ENCODE results near the gene TTC21B. TPM values are rescaled to one million over a fixed set of nuclear protein-coding genes. Genes with fewer than 3 reads are reported as not detected.
A peak's percentile ranks its signal among the peaks of the same experiment; 100 is the strongest.

The TTC21B gene
- total and polyA plus RNA-seq, 10 of the 15 experiments (the other 5 are each of a cell fraction or from before 2014, with no cell fraction given): 2.7 to 22.4 (median 11.3) TPM

DNA sequence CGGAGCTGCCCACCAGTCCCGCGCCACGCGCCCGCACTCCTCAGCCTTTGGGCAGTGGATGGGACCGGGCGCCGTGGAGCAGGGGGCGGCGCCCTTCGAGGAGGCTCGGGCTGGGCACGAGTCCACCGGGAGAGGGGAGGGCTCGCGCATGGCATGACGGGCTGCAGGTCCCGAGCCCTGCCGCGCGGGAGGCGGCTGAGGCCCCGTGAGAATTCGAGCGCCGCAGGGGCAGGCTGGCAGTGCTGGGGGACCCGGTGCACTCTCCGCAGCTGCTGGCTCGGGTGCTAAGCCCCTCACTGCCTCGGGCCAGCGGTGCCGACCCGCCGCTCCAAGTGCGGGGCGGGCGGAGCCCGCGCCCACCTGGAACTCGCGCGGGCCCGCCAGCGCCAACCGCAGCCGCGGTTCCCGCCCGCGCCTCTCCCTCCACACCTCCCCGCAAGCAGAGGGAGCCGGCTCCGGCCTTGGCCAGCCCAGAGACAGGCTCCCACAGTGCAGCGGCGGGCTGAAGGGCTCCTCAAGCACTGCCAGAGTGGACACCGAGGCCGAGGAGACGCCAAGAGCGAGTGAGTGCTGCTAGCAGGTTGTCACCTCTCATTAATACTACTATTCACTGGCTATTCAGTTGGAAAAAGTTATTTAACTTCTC, 3.6 kb upstream of the TTC21B start (continued):
- TF ChIP-seq ZBTB33 (IDR thresholded peaks at IDR 0.05): no peak
- TF ChIP-seq MTA3 (IDR thresholded peaks at IDR 0.05; ENCODE audit: borderline replicate concordance, low read length): no peak
- TF ChIP-seq NR2C2 (IDR thresholded peaks at IDR 0.05; ENCODE audit: borderline replicate concordance, control insufficient read depth, insufficient read length, low read depth): no peak
- TF ChIP-seq ZZZ3 (IDR thresholded peaks at IDR 0.05; ENCODE audit: control insufficient read depth, insufficient read length, low read depth): no peak
- no peak for TF ChIP-seq KLF5 (IDR thresholded peaks at IDR 0.05; ENCODE audit: partially characterized antibody)

DNA sequence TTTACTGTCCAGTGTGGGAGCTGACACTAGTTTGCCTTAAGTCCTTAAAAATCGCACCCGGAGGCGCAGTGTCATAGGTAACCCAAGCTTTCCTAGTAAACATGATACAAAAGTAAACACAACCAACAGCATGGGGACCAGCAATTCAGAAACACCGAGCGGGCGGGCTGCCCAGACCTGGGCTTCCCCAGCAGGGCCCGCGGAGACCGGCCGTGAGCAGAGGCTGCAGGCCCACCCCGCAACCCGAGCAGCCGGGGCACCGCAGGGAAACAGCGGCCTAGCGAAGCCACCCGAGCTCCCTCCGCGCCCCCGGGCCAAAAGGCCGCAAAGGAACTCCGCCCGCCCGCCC, 296 bp downstream of the TTC21B start:
- RAD21 ChIA-PET (ENCODE audit: unreplicated experiment): interaction anchor here (0.7 to 1.8 kb wide), 6 partner anchors 8 to 503 kb away, joined by 3 to 8 read pairs (median 3); no protein-coding TSS in a partner anchor
- in situ Hi-C loops (cut with MboI) (no loop called here), intact Hi-C loops (cut with micrococcal nuclease; ENCODE audit: unreplicated experiment) (loop anchor here (5.0 kb wide), 1 partner anchor 76 kb away; no protein-coding TSS in a partner anchor)
- no peaks in the 10 kb centered on the region for H4K20me1 ChIP-seq (ENCODE audit: control insufficient read depth, insufficient read depth)
- peak overlapping the region; percentile 79 for H3K4me2 ChIP-seq (ENCODE audit: control insufficient read depth, insufficient read depth)
- SMC1A ChIA-PET (ENCODE audit: uncharacterized antibody, unreplicated experiment): interaction anchor here (0.6 to 2.5 kb wide), 9 partner anchors 8 to 175 kb away, joined by 3 to 8 read pairs (median 3); no protein-coding TSS in a partner anchor
- ATAC-seq: peak; percentile 73
- no peak for FAIRE-seq
- H3K4me3 ChIP-seq: peak overlapping the region; percentile 81
- DNase-seq (ENCODE audit: low read depth, low spot score): no peak
- peak overlapping the region; percentile 99 for H2AFZ ChIP-seq (ENCODE audit: control insufficient read depth, low read depth, low read length)
- no peaks in the 10 kb centered on the region; the same call in 1 of the 2 replicates for H3K4me1 ChIP-seq (ENCODE audit: control insufficient read depth, insufficient read depth, low read length)
- no peaks in the 10 kb centered on the region for H3K27me3 ChIP-seq (replicated peaks in 1 of 2; ENCODE audit: control insufficient read depth in 2 of 2, insufficient read depth in 2 of 2, low read length in 1 of 2)
- H3K36me3 ChIP-seq (ENCODE audit: control insufficient read depth in 2 of 2, insufficient read depth in 2 of 2, low read length in 1 of 2): no peaks in the 10 kb centered on the region
- H3K79me2 ChIP-seq (ENCODE audit: control insufficient read depth, insufficient read depth, low read length): peaks cover 21% of the 10 kb centered on the region
- H3K9ac ChIP-seq (ENCODE audit: control insufficient read depth, insufficient read depth, low read length): peak overlapping the region; percentile 82
- peak overlapping the region; percentile 78 for H3K27ac ChIP-seq (ENCODE audit: control insufficient read depth, insufficient read depth)
- 0% methylated on average over 22 of the region's 24 CpGs for WGBS (ENCODE audit: insufficient coverage, insufficient replicate concordance, low lambda C conversion rate, missing lambda C conversion rate)
- BruUV-seq (replicated peaks): TSS peak; percentile 64
- POLR2A ChIA-PET: interaction anchor here (0.6 to 1.6 kb wide), 5 partner anchors 10 to 535 kb away, joined by 3 to 4 read pairs (median 4); no protein-coding TSS in a partner anchor
- CTCF ChIA-PET: interaction anchor here (0.6 to 3.9 kb wide), 9 partner anchors 8 to 814 kb away, joined by 3 to 17 read pairs (median 4); partner anchors contain the start of gene SCN1A
- no peaks in the 10 kb centered on the region for H3K9me3 ChIP-seq (replicated peaks; ENCODE audit: control insufficient read depth, insufficient read depth, low read length)
- TF ChIP-seq MTA2 (IDR thresholded peaks at IDR 0.05; ENCODE audit: low read depth): no peak
- TF ChIP-seq FOXK2 (IDR thresholded peaks at IDR 0.05): peak; percentile 35; the same call in 1 of the 2 replicates
- TF ChIP-seq BMI1 (IDR thresholded peaks at IDR 0.05; ENCODE audit: borderline replicate concordance): no peak
- TF ChIP-seq IRF4 (IDR thresholded peaks at IDR 0.05; ENCODE audit: low read depth, low read length): no peak
- TF ChIP-seq NKRF (conservative IDR thresholded peaks at IDR 0.05): peak; percentile 59; the same call in 1 of the 2 replicates
- TF ChIP-seq ASH2L (IDR thresholded peaks at IDR 0.05; ENCODE audit: borderline replicate concordance, low read depth): peak; percentile 68; the same call in 1 of the 2 replicates
- TF ChIP-seq BACH1 (IDR thresholded peaks at IDR 0.05; ENCODE audit: borderline replicate concordance): 0 out of 2 replicates have a peak, but pooled peaks have one; percentile 36
- no peak for TF ChIP-seq ZBTB33 (IDR thresholded peaks at IDR 0.05)
- TF ChIP-seq ZNF24 (IDR thresholded peaks at IDR 0.05): no peak
- no peak for TF ChIP-seq EED (IDR thresholded peaks at IDR 0.05; ENCODE audit: low read depth)
- TF ChIP-seq, protein P1, sequence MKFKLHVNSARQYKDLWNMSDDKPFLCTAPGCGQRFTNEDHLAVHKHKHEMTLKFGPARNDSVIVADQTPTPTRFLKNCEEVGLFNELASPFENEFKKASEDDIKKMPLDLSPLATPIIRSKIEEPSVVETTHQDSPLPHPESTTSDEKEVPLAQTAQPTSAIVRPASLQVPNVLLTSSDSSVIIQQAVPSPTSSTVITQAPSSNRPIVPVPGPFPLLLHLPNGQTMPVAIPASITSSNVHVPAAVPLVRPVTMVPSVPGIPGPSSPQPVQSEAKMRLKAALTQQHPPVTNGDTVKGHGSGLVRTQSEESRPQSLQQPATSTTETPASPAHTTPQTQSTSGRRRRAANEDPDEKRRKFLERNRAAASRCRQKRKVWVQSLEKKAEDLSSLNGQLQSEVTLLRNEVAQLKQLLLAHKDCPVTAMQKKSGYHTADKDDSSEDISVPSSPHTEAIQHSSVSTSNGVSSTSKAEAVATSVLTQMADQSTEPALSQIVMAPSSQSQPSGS (IDR thresholded peaks at IDR 0.05; ENCODE audit: low read length): no peak

Measured in GM12878 (cell line).